DOHH2 (cell line): ENCODE results near the gene RCAN3.
A peak's percentile ranks its signal among the peaks of the same experiment; 100 is the strongest.

ENCODE experiments used
- H3F3A ChIP-seq: fragments of 200-600 bp; sonication (generic), shearing (Covaris generic); 2 replicates; pipeline ENCODE4 v1.6.0; 2016; ENCODE audit warnings: antibody characterized with exemption, mild to moderate bottlenecking; ENCODE audit not compliant: control insufficient read depth, insufficient read depth
- H3K27ac ChIP-seq: fragments of 200-600 bp; sonication (generic); 2 replicates; pipeline ENCODE4 v1.5.1; 2014; ENCODE audit warnings: low read depth, mild to moderate bottlenecking, low read length, moderate library complexity
- H3K27me3 ChIP-seq: fragments of 200-600 bp; sonication (generic); 2 replicates; pipeline ENCODE4 v1.6.1; 2014; ENCODE audit warnings: mild to moderate bottlenecking, low read length, mixed read lengths; ENCODE audit not compliant: control insufficient read depth
- H3K36me3 ChIP-seq: fragments of 200-600 bp; sonication (generic); 2 replicates; pipeline ENCODE4 v1.6.1; 2014; ENCODE audit warnings: mild to moderate bottlenecking, low read length, moderate library complexity, mixed read lengths; ENCODE audit not compliant: control insufficient read depth
- H3K4me1 ChIP-seq: fragments of 200-600 bp; sonication (generic); 2 replicates; pipeline ENCODE4 v1.6.1; 2014; ENCODE audit warnings: mild to moderate bottlenecking, low read length, mixed read lengths; ENCODE audit not compliant: control insufficient read depth
- H3K4me2 ChIP-seq: fragments of 200-600 bp; sonication (generic); 2 replicates; pipeline ENCODE4 v1.6.0; 2014; ENCODE audit warnings: mild to moderate bottlenecking, low read length, moderate library complexity
- H3K4me3 ChIP-seq: fragments of 200-600 bp; sonication (generic); 2 replicates; pipeline ENCODE4 v1.5.1; 2014; ENCODE audit warnings: mild to moderate bottlenecking, low read length, mixed read lengths
- H3K79me2 ChIP-seq: fragments of 200-600 bp; sonication (generic); 2 replicates; pipeline ENCODE4 v1.6.1; 2014; ENCODE audit warnings: mild to moderate bottlenecking, low read length, mixed read lengths; ENCODE audit not compliant: control insufficient read depth
- H3K9me2 ChIP-seq: fragments of 200-600 bp; sonication (generic); replicated peaks from 2 replicates; pipeline ENCODE4 v1.6.1; 2014; ENCODE audit warnings: mild to moderate bottlenecking, low read length, mixed read lengths; ENCODE audit not compliant: control insufficient read depth
- H3K9me3 ChIP-seq: fragments of 200-600 bp; sonication (generic); 2 replicates; pipeline ENCODE4 v1.6.1; 2014; ENCODE audit warnings: antibody characterized with exemption, low read length, mixed read lengths; ENCODE audit not compliant: control insufficient read depth, insufficient read depth
- H4K20me1 ChIP-seq: fragments of 200-600 bp; sonication (generic); 2 replicates; pipeline ENCODE4 v1.6.0; 2014; ENCODE audit warnings: low read depth, mild to moderate bottlenecking, antibody characterized with exemption, low read length, moderate library complexity; ENCODE audit not compliant: control insufficient read depth, insufficient read depth
- CTCF ChIP-seq: fragments of 200-600 bp; sonication (generic); IDR thresholded peaks from one replicate; pipeline ENCODE4 v1.5.1; 2014; ENCODE audit warnings: antibody characterized with exemption, mild to moderate bottlenecking, low read depth, low read length; ENCODE audit not compliant: poor library complexity, severe bottlenecking
- EZH2phosphoT487 ChIP-seq: fragments of 200-600 bp; sonication (generic); IDR thresholded peaks from 2 replicates; pipeline ENCODE4 v1.6.1; 2017; ENCODE audit warnings: borderline replicate concordance, mild to moderate bottlenecking, antibody characterized with exemption, low read length, moderate library complexity, mixed read lengths

The RCAN3 gene

GRCh38 chr1:24566236-24566867 lies 63.7 kb downstream of the RCAN3 start:
- H3K4me2 ChIP-seq = peak overlapping the region; percentile 6
- no peak overlapping the region for H3K4me3 ChIP-seq
- H3K27ac ChIP-seq = no peak overlapping the region
- no peaks in the 10 kb centered on the region for H3K79me2 ChIP-seq
- no peaks in the 10 kb centered on the region for H3F3A ChIP-seq
- H3K9me2 ChIP-seq = no peaks in the 10 kb centered on the region
- no peak for TF ChIP-seq CTCF
- no peak for TF ChIP-seq EZH2phosphoT487
- H4K20me1 ChIP-seq = no peaks in the 10 kb centered on the region
- no peaks in the 10 kb centered on the region for H3K36me3 ChIP-seq
- H3K9me3 ChIP-seq = no peaks in the 10 kb centered on the region
- no peaks in the 10 kb centered on the region for H3K27me3 ChIP-seq
- peaks cover 43% of the 10 kb centered on the region for H3K4me1 ChIP-seq

GRCh38 chr1:24567792-24568388 lies 65.3 kb downstream of the RCAN3 start:
- Histone ChIP-seq H3K4me1 (peaks cover 53% of the 10 kb centered on the region), H3K27me3 (no peaks in the 10 kb centered on the region), H3K9me3 (no peaks in the 10 kb centered on the region), H3K27ac (no peak overlapping the region), H3K4me3 (no peak overlapping the region), H4K20me1 (no peaks in the 10 kb centered on the region), H3K36me3 (no peaks in the 10 kb centered on the region), H3K79me2 (no peaks in the 10 kb centered on the region), H3K9me2 (no peaks in the 10 kb centered on the region), H3K4me2 (no peak overlapping the region), H3F3A (no peaks in the 10 kb centered on the region)
- TF ChIP-seq EZH2phosphoT487 (no peak), CTCF (no peak)

- peaks cover 55% of the 10 kb centered on the region for H3K4me1 ChIP-seq
- H3F3A ChIP-seq = no peaks in the 10 kb centered on the region
- TF ChIP-seq EZH2phosphoT487 (no peak), CTCF (no peak)
- no peaks in the 10 kb centered on the region for H3K9me3 ChIP-seq
- H4K20me1 ChIP-seq = no peaks in the 10 kb centered on the region
- H3K4me3 ChIP-seq = no peak overlapping the region
- H3K27ac ChIP-seq = no peak overlapping the region
- no peaks in the 10 kb centered on the region for H3K27me3 ChIP-seq
- H3K36me3 ChIP-seq = no peaks in the 10 kb centered on the region
- H3K79me2 ChIP-seq = no peaks in the 10 kb centered on the region
- no peak overlapping the region for H3K4me2 ChIP-seq
- H3K9me2 ChIP-seq = no peaks in the 10 kb centered on the region
These were observed 65.8 kb downstream of the RCAN3 start for GRCh38 chr1:24568475-24568874.
